GM18526 (cell line): ENCODE measurements around the gene OR51B5.

Source experiments
- POLR2A ChIP-seq: IDR thresholded peaks from 3 replicates; pipeline ENCODE4 v1.6.1; 2011; ENCODE audit not compliant: insufficient read length; ENCODE audit errors: extremely low read depth

The OR51B5 gene

DNA sequence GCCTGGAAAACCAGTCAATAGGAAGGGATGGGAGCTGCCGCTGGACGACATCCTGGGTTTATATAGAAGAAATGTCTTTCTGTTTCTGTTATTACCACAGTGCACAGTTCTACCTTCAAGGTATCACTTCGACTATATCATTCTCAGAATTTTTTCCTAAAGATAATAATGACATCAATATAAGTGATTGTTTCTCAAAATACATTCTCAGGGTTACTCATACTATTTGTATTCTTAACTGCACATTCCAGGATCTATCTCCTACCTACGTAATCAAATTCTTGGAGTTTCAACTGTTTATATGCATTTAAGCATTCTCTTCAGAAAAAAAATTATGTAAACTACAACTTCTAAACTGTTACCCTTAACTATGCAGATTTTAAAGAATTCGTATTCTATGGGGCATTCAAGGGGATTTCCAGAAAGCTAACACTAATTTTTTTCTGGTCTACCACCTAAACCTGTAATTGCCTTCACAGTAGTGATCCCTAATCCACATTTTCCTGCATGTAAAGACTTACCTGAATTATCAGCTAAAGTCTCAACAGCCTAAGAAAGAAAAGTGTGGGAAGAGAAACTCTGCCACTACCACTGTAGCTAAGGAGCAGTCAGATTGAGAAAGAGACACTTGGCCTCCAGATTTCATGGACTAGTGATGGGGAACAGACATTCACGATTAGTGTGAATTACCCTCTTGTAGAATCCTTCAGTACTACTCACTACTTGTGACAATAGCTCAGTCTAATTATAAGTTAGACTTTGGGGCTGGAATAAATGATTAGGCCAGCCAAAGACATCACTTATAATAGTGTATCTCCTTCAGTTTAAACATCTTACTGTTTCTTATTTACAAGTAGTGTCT is at the start of gene OR51B5:
Gene OR51B5 (minus strand): TSS at position 51 of the 862 bp plus-strand sequence. CDS start 0 bp downstream, at position 51.
- TF ChIP-seq POLR2A, result no peak

DNA sequence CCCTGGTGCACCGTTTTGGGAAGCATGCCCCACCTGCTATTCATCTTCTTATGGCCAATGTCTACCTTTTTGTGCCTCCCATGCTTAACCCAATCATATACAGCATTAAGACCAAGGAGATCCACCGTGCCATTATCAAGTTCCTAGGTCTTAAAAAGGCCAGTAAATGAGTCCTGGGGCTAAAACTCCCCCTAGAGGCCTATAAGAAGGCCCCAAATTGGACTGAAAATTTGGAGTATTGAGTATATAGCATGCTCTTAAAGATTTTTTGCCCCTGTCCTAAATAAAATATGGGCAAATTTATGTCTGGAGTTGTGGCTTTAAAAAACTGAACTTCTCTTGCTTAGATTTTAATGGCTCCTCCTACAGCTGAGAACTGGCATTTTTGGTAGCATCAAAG is 46.9 kb upstream of the OR51B5 start:
- no peak for TF ChIP-seq POLR2A

- TF ChIP-seq POLR2A, result no peak
These were observed 41.0 kb upstream of the OR51B5 start for GRCh38 chr11:5384335-5384734.

GRCh38 chr11:5383576-5383975 is 40.3 kb upstream of the OR51B5 start, which contains the start of gene OR51M1:
Gene OR51M1, plus strand, starts transcription at chr11:5383812. Its CDS starts 5,587 bp downstream, at chr11:5389399.
- TF ChIP-seq POLR2A, result no peak

- TF ChIP-seq POLR2A, result no peak
These were observed 37.5 kb upstream of the OR51B5 start for GRCh38 chr11:5380740-5381342.

GRCh38 chr11:5369789-5370188 is 26.5 kb upstream of the OR51B5 start:
- TF ChIP-seq POLR2A, result no peak

DNA sequence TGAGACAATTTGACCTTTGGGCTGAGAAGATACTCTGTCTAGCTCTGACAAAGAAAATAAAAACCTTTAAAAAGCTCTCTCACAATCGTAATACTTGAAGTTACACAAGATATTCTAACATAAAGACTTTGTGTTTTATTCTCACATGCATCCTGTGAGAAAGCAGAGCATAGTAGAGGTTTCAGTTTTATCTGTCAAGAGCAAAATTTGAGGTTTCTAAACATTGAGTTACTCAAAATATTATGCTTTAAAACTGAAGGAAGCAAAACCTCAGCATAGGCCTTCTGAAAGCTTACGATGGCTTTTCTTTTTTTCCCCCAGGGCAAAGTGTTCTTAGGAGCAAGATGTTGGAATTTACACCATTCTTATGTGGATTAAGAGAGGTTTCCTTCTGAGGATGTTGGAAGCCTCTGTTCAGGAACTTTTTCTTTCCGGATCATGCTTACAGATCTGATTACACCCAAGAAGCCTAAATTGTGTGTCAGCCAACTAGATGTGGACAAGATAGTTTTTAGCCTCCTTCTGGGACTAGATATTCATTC is 25.2 kb upstream of the OR51B5 start:
- TF ChIP-seq POLR2A, result no peak

DNA sequence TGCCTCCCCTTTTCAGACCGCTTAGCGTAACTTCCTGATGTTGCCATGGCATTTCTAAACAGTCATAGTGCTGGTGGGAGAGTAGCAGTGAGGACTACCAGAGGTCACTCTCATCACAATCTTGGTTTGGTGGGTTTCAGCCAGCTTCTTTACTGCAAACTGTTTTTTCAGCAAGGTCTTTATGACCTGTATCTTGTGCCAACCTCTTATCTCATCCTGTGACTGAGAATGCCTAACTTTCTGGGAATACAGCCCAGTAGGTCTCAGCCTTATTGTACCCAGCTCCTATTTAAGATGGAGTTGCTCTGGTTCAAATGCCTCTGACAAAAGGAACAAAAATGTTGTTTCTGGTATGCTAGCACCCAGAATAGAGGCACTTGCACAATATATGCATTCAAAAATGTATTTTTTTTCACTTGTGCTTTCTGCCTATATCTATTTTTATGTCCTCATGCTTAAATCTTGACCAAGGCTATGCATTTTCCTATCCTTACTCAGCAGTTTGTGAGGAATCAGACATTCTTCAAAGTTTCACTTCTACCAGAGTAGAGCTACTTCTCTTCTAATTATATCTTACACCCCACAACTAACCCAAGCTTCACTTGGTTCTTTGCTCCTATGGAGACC is 24.2 kb upstream of the OR51B5 start:
- TF ChIP-seq POLR2A, result no peak

GRCh38 chr11:5366856-5367255 is 23.5 kb upstream of the OR51B5 start:
- no peak for TF ChIP-seq POLR2A

DNA sequence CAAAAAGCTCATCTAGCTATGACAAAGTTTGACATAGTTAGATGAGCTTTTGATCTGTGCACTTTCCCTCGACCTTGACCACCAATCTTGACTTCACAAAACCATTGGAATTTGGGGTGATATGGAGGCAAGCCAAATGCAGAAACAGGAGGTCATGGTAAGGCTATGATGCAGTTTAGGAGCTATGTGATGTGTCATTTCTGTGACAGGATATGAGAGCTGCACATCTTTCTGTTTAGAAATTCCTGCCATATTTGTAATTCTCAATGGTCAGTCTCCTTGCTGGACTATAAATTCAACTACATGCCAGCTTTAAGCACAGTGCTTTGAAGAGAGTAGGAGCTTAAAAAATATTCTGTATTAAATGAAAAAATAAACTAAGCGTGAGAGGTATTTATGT is 20.9 kb upstream of the OR51B5 start:
- TF ChIP-seq POLR2A, result no peak

DNA sequence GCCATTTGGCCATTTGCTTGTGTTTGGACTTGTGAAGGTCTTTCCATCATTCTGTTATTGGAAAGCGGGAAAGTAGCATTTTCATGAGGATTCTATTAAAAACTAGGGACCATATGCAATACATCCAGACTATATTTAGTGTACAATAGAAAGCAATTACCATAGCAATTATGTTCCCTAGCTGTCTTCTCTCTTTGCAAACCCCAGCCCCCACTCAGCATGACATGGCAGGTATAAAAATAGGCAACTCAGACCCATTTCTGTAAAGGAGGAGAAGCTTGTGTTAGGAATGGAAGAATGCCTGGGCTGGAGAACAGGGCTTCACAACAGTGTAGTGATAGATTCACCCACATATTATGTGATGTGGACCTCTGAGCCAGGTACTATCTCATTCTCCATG is 20.4 kb upstream of the OR51B5 start:
- TF ChIP-seq POLR2A, result no peak

GRCh38 chr11:5362017-5362625 is 18.8 kb upstream of the OR51B5 start:
- no peak for TF ChIP-seq POLR2A

DNA sequence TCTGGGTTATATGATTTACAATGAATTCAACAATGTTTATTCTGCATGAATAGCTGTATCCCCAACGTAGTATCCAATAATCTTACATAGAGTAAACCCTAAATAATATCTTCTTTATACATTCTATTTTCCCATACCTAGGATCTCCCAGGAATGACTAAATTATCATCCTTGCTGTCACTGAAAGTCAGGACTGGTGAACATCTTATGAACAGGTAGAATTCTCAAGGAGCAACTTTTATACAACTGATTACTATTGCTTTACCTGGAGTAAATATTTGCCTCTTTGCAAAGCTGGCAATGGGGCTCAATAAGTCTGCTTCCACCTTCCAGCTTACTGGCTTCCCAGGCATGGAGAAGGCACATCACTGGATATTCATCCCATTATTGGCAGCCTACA is 7.9 kb upstream of the OR51B5 start, which contains the start of gene OR51B6:
Gene OR51B6 (plus strand): TSS at position 301 of the 400 bp plus-strand sequence. CDS start 0 bp downstream, at position 301.
- no peak for TF ChIP-seq POLR2A

GRCh38 chr11:5349550-5349949 is 6.2 kb upstream of the OR51B5 start:
- no peak for TF ChIP-seq POLR2A

DNA sequence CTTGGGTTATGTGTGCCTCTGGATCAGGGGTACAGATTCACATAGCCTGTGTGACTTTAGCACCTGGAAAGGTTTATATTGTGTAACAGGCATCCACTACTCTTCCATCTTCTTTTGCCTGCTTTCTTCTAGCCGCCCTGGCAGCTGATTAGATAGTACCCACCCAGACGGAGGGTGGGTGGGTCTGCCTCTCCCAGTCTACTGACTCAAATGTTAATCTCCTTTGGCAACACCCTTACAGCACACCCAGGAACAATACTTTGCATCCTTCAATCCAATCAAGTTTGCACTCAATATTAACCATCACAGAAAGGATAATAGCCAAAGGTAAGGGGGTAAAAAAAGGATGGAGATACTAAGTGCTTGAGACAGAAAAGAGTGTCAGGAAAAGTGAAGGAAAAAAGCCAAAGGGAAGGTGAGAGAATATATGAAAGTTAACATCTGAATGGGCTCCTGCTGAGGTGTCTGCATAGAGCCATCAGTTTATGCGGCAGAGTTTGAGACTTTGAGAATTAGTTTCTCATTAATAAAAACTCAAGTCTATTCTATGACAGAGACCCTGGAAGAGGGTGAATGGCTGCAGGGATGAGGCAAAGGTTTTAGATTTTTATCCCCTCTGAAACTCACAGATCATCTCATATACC is 5.3 kb upstream of the OR51B5 start:
- no peak for TF ChIP-seq POLR2A
